K562 (cell line): ENCODE data around the gene FCGR2B. TPM values are rescaled to one million over a fixed set of nuclear protein-coding genes. Genes with fewer than 3 reads are reported as not detected.

Experiments used
- HDAC6 ChIP-seq: IDR thresholded peaks from 2 replicates; pipeline ENCODE4 v1.6.1; 2012; ENCODE audit warnings: low read depth, mild to moderate bottlenecking, control low read depth, inconsistent platforms, low read length, moderate library complexity
- HEY1 ChIP-seq: fragments of 250-450 bp; sonication (Bioruptor Pico); IDR thresholded peaks from 2 replicates; pipeline ENCODE4 v1.5.0; 2020; ENCODE audit warnings: mild to moderate bottlenecking, moderate library complexity, borderline replicate concordance
- MEF2A ChIP-seq: IDR thresholded peaks from 2 replicates; pipeline ENCODE4 v1.6.1; 2011; ENCODE audit warnings: low read depth, mild to moderate bottlenecking, low read length, moderate library complexity; ENCODE audit not compliant: control insufficient read depth
- RBM25 ChIP-seq: fragments of 200-400 bp; formaldehyde crosslinking; IDR thresholded peaks from 2 replicates; pipeline ENCODE4 v1.6.1; 2018; ENCODE audit warnings: low read length, low read depth, moderate library complexity; ENCODE audit not compliant: severe bottlenecking
- SPI1 ChIP-seq: IDR thresholded peaks from 2 replicates; pipeline ENCODE4 v1.6.1; 2011; ENCODE audit warnings: low read depth, low read length, control low read depth, borderline replicate concordance
- SUPT5H ChIP-seq: fragments of 450-650 bp; IDR thresholded peaks from 2 replicates; pipeline ENCODE4 v1.6.1; 2016
- TAF1 ChIP-seq: IDR thresholded peaks from 2 replicates; pipeline ENCODE4 v1.6.1; 2011; ENCODE audit warnings: mild to moderate bottlenecking, low read length, moderate library complexity; ENCODE audit not compliant: insufficient read depth, control insufficient read depth, severe bottlenecking; ENCODE audit errors: extremely low read depth
- polyA plus RNA-seq, 8 experiments: library from polyadenylated mRNA; depleted of rRNA in 4 of 8; stranded (reverse) in 5 of 8; unstranded in 3 of 8; fragments of >200 nt; fragmentation: Nextera tagmentation in 2 of 8; fragmentation: Illumina TruSeq in 1 of 8; extraction: Ambion mirVana in 2 of 8; extraction: Trizol in 1 of 8; gene quantifications; 2 replicates each; pipeline versions ENCODE4 v1.2.1 to v1.2.3, GENCODE V29; 2011 to 2014; ENCODE audit warnings: inconsistent platforms in 1 of 8, missing spikeins in 1 of 8
- total RNA-seq, 7 experiments: library from RNA; depleted of rRNA in 6 of 7; stranded (reverse); fragments of >200 nt in 6 of 7; fragmentation: Illumina TruSeq in 2 of 7; extraction: Trizol in 2 of 7; gene quantifications; 2 replicates each; pipeline versions ENCODE4 v1.2.1 to v1.2.3, GENCODE V29; 2011 to 2021; ENCODE audit warnings: low replicate concordance in 1 of 7
- TF ChIP-seq, protein P1 (sequence below): fragments of 200-400 bp; formaldehyde crosslinking; IDR thresholded peaks from 2 replicates; pipeline ENCODE4 v1.6.1; 2017; ENCODE audit warnings: mild to moderate bottlenecking, low read depth, low read length, moderate library complexity
- TF ChIP-seq, protein P2 (sequence below): fragments of 250-450 bp; sonication (Bioruptor Pico); IDR thresholded peaks from 2 replicates; pipeline ENCODE4 v1.8.0; 2022; ENCODE audit warnings: moderate library complexity, mild to moderate bottlenecking, inconsistent platforms
- TF ChIP-seq, protein P3 (sequence below): fragments of 250-450 bp; sonication (Bioruptor Pico); IDR thresholded peaks from 2 replicates; pipeline ENCODE4 v1.5.0; 2021; ENCODE audit warnings: mild to moderate bottlenecking, borderline replicate concordance
- TF ChIP-seq, protein P4 (sequence below): sonication (generic); IDR thresholded peaks from 2 replicates; pipeline ENCODE4 v1.6.1; 2016
- TF ChIP-seq, protein P5 (sequence below), 2 experiments: fragments of 200-800 bp in 1 of 2; sonication (Bioruptor generic) in 1 of 2; sonication (generic) in 1 of 2; formaldehyde crosslinking in 1 of 2; IDR thresholded peaks in 1 of 2; conservative IDR thresholded peaks in 1 of 2; 2 replicates each; pipeline versions ENCODE4 v1.5.0 to v1.6.1; 2016 to 2020; ENCODE audit warnings: missing compliant biosample characterization in 1 of 2, missing genetic modification characterization in 1 of 2, missing genetic modification reagents in 1 of 2
- TF ChIP-seq, protein P6 (sequence below): fragments of 250-450 bp; sonication (Bioruptor Pico); IDR thresholded peaks from 2 replicates; pipeline ENCODE4 v1.5.0; 2021; ENCODE audit warnings: mild to moderate bottlenecking, moderate library complexity

The FCGR2B gene
- total and polyA plus RNA-seq, 9 of the 15 experiments (the other 6 are each of a cell fraction or from before 2014, with no cell fraction given): 1.7 to 8.9 (median 3.9) TPM

DNA sequence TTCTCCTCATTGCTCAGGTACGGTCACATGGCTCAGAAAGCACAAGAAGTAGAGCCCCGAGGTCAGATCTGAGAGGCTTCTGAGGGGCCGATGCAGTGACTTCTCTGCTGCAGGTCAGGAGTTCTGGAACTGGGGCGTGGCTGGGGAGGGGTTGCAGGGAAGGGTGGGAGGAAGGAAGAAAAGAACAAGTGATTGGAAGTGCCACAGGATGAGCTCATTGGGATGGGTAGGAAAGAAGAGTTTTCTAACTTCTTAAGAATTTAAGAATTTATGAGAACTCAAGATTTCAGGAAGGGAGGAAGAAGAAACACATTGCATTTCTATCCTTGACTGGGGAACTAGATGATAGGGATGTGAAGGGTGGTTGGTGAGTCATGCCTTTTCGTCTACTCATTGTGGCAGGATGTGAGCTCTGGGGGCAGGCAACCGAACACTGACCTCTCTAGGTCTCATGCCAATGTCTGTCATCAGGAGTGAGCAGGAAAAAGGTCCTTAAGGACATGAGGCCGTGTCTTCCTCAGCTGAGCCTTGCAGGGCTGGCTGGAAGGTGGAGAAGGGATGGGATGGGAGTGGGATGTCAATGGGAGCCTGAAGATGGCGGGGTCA is 58.9 kb downstream of the FCGR2B start (continued):
- TF ChIP-seq, protein P1, sequence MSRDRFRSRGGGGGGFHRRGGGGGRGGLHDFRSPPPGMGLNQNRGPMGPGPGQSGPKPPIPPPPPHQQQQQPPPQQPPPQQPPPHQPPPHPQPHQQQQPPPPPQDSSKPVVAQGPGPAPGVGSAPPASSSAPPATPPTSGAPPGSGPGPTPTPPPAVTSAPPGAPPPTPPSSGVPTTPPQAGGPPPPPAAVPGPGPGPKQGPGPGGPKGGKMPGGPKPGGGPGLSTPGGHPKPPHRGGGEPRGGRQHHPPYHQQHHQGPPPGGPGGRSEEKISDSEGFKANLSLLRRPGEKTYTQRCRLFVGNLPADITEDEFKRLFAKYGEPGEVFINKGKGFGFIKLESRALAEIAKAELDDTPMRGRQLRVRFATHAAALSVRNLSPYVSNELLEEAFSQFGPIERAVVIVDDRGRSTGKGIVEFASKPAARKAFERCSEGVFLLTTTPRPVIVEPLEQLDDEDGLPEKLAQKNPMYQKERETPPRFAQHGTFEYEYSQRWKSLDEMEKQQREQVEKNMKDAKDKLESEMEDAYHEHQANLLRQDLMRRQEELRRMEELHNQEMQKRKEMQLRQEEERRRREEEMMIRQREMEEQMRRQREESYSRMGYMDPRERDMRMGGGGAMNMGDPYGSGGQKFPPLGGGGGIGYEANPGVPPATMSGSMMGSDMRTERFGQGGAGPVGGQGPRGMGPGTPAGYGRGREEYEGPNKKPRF: no peak
- TF ChIP-seq, protein P2, sequence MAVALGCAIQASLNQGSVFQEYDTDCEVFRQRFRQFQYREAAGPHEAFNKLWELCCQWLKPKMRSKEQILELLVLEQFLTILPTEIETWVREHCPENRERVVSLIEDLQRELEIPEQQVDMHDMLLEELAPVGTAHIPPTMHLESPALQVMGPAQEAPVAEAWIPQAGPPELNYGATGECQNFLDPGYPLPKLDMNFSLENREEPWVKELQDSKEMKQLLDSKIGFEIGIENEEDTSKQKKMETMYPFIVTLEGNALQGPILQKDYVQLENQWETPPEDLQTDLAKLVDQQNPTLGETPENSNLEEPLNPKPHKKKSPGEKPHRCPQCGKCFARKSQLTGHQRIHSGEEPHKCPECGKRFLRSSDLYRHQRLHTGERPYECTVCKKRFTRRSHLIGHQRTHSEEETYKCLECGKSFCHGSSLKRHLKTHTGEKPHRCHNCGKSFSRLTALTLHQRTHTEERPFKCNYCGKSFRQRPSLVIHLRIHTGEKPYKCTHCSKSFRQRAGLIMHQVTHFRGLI: peak; percentile 40; the same call in 1 of the 2 replicates
- TF ChIP-seq, protein P3, sequence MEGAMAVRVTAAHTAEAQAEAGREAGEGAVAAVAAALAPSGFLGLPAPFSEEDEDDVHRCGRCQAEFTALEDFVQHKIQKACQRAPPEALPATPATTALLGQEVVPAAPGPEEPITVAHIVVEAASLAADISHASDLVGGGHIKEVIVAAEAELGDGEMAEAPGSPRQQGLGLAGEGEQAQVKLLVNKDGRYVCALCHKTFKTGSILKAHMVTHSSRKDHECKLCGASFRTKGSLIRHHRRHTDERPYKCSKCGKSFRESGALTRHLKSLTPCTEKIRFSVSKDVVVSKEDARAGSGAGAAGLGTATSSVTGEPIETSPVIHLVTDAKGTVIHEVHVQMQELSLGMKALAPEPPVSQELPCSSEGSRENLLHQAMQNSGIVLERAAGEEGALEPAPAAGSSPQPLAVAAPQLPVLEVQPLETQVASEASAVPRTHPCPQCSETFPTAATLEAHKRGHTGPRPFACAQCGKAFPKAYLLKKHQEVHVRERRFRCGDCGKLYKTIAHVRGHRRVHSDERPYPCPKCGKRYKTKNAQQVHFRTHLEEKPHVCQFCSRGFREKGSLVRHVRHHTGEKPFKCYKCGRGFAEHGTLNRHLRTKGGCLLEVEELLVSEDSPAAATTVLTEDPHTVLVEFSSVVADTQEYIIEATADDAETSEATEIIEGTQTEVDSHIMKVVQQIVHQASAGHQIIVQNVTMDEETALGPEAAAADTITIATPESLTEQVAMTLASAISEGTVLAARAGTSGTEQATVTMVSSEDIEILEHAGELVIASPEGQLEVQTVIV: no peak
- TF ChIP-seq HEY1: no peak
- no peak for TF ChIP-seq HDAC6
- TF ChIP-seq, protein P4, sequence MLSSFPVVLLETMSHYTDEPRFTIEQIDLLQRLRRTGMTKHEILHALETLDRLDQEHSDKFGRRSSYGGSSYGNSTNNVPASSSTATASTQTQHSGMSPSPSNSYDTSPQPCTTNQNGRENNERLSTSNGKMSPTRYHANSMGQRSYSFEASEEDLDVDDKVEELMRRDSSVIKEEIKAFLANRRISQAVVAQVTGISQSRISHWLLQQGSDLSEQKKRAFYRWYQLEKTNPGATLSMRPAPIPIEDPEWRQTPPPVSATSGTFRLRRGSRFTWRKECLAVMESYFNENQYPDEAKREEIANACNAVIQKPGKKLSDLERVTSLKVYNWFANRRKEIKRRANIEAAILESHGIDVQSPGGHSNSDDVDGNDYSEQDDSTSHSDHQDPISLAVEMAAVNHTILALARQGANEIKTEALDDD: peak; percentile 82
- 0 out of 2 replicates have a peak, but pooled peaks have one; percentile 30 for TF ChIP-seq SUPT5H
- peak; percentile 45 for TF ChIP-seq SPI1
- TF ChIP-seq RBM25: no peak
- no peak; the same call in 1 of the 2 replicates for TF ChIP-seq MEF2A
- TF ChIP-seq, protein P5, sequence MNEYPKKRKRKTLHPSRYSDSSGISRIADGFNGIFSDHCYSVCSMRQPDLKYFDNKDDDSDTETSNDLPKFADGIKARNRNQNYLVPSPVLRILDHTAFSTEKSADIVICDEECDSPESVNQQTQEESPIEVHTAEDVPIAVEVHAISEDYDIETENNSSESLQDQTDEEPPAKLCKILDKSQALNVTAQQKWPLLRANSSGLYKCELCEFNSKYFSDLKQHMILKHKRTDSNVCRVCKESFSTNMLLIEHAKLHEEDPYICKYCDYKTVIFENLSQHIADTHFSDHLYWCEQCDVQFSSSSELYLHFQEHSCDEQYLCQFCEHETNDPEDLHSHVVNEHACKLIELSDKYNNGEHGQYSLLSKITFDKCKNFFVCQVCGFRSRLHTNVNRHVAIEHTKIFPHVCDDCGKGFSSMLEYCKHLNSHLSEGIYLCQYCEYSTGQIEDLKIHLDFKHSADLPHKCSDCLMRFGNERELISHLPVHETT (CRISPR knock-in tag; conservative IDR thresholded peaks at IDR 0.05 in 1 of 2, IDR thresholded peaks at IDR 0.05 in 1 of 2): peak in 1 of 2 experiments; percentile 67; a peak in 2 of 4 replicates
- TF ChIP-seq TAF1: peak; percentile 11
- TF ChIP-seq, protein P6, sequence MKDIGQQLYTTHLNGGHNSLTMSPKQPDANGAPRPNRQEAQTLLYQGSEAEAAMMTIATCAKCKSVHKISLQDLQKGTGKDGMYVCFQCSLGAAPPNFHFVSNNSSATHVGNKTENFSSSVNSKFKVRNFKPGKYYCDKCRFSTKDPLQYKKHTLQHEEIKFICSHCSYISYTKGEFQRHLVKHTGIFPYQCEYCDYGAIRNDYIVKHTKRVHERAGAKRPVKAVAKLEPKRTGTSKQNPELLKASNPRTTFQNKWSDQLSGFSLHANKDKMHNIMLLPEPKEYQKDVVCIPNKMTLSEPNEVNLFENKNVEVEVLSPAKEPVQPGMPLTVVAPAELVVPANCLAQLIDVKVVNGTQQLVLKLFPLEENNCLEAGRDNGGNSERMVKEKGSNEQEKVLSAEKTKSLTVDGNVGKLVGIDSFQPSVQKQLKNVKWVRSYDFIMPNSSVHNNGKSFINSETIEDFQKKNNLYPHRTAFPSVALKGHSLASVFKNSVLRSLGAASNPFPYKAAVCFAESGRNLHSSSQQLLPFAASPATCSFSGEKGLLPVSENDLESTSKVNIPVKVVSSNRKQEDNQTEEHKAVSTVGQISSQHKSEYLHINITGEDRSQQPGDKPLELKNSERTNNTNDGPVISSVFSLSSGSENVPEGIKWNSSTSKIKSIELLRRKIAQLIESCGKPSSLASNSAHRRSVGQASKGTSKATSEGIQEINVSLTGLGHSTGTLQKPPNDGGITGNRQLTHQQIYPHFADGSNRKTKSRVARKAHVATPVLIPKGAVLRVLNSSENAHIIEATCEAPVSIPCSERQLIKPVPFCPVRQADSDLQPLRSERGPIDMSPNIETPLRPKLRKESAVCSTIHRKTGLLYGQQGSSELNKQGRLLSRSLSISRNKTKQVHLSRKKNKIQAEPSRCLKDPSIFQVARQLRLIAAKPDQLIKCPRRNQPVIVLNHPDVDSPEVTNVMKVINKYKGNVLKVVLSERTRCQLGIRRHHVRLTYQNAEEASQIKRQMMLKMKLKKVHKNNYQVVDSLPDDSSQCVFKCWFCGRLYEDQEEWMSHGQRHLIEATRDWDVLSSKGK (CRISPR knock-in tag): no peak
